H9 (cell line): ENCODE measurements around the gene STRADA. TPM values are rescaled to one million over a fixed set of nuclear protein-coding genes. Genes with fewer than 3 reads are reported as not detected.
A peak's percentile ranks its signal among the peaks of the same experiment; 100 is the strongest.

ENCODE experiments used
- DNase-seq: peaks from one replicate; pipeline ENCODE4 v3.0.0-alpha.2; 2017
- H2AFZ ChIP-seq: one replicate; pipeline ENCODE4 v1.6.1; 2013; ENCODE audit warnings: mild to moderate bottlenecking, low read length, control low read depth, moderate library complexity
- H2AK5ac ChIP-seq: 2 replicates; pipeline ENCODE4 v1.6.1; 2013; ENCODE audit warnings: low read length, control low read depth, mixed read lengths; ENCODE audit not compliant: insufficient read length
- H2BK120ac ChIP-seq: one replicate; pipeline ENCODE4 v1.6.1; 2013; ENCODE audit warnings: low read depth, mild to moderate bottlenecking, low read length, control low read depth, inconsistent platforms; ENCODE audit not compliant: poor library complexity, severe bottlenecking
- H2BK12ac ChIP-seq: 2 replicates; pipeline ENCODE4 v1.6.1; 2013; ENCODE audit warnings: low read length, control low read depth, mixed read lengths, low read depth; ENCODE audit not compliant: insufficient read length
- H2BK15ac ChIP-seq: 2 replicates; pipeline ENCODE4 v1.6.1; 2013; ENCODE audit warnings: low read depth, low read length, control low read depth
- H2BK20ac ChIP-seq: one replicate; pipeline ENCODE4 v1.6.1; 2013; ENCODE audit warnings: low read depth, mild to moderate bottlenecking, low read length, control low read depth, inconsistent platforms; ENCODE audit not compliant: poor library complexity, severe bottlenecking
- H2BK5ac ChIP-seq: 2 replicates; pipeline ENCODE4 v1.6.1; 2013; ENCODE audit warnings: low read length, control low read depth, mixed read lengths; ENCODE audit not compliant: insufficient read length
- H3K14ac ChIP-seq: 2 replicates; pipeline ENCODE4 v1.6.1; 2013; ENCODE audit warnings: low read length, control low read depth; ENCODE audit not compliant: insufficient read depth
- H3K18ac ChIP-seq: 2 replicates; pipeline ENCODE4 v1.6.1; 2013; ENCODE audit warnings: low read depth, mild to moderate bottlenecking, mixed read lengths, low read length, control low read depth; ENCODE audit not compliant: insufficient read length
- H3K23ac ChIP-seq: 2 replicates; pipeline ENCODE4 v1.6.1; 2013; ENCODE audit warnings: low read length, control low read depth, mixed read lengths, low read depth; ENCODE audit not compliant: insufficient read length
- H3K23me2 ChIP-seq: 2 replicates; pipeline ENCODE4 v1.6.1; 2013; ENCODE audit warnings: low read depth, mild to moderate bottlenecking, mixed read lengths, low read length, control low read depth; ENCODE audit not compliant: insufficient read length, poor library complexity, severe bottlenecking
- H3K27ac ChIP-seq: 2 replicates; pipeline ENCODE4 v1.5.1; 2013; ENCODE audit warnings: low read length, control low read depth, mixed read lengths, low read depth; ENCODE audit not compliant: insufficient read length
- H3K27me3 ChIP-seq: 2 replicates; pipeline ENCODE4 v1.6.1; 2013; ENCODE audit warnings: low read length, control low read depth, inconsistent platforms; ENCODE audit not compliant: insufficient read depth
- H3K4ac ChIP-seq: 2 replicates; pipeline ENCODE4 v1.6.1; 2013; ENCODE audit warnings: low read depth, mild to moderate bottlenecking, control low read depth, inconsistent platforms, low read length, moderate library complexity
- H3K4me1 ChIP-seq: 2 replicates; pipeline ENCODE4 v1.6.1; 2013; ENCODE audit warnings: low read length, control low read depth, inconsistent platforms; ENCODE audit not compliant: insufficient read depth
- H3K4me2 ChIP-seq: 2 replicates; pipeline ENCODE4 v1.6.1; 2013; ENCODE audit warnings: low read length, control low read depth, mixed read lengths; ENCODE audit not compliant: insufficient read length, insufficient read depth
- H3K56ac ChIP-seq: 2 replicates; pipeline ENCODE4 v1.6.1; 2013; ENCODE audit warnings: low read depth, mild to moderate bottlenecking, mixed read lengths, low read length, control low read depth; ENCODE audit not compliant: insufficient read length
- H3K79me1 ChIP-seq: 2 replicates; pipeline ENCODE4 v1.6.1; 2013; ENCODE audit warnings: low read depth, mild to moderate bottlenecking, moderate library complexity, low read length, control low read depth, inconsistent platforms; ENCODE audit not compliant: insufficient read depth, poor library complexity, severe bottlenecking
- H3K79me2 ChIP-seq: 2 replicates; pipeline ENCODE4 v1.6.1; 2013; ENCODE audit warnings: low read length, control low read depth, inconsistent platforms; ENCODE audit not compliant: insufficient read depth
- H3K9ac ChIP-seq: 2 replicates; pipeline ENCODE4 v1.6.1; 2013; ENCODE audit warnings: low read length, control low read depth, mixed read lengths; ENCODE audit not compliant: insufficient read length; ENCODE audit errors: extremely low read depth
- H3K9me3 ChIP-seq: one replicate; pipeline ENCODE4 v1.6.1; 2013; ENCODE audit warnings: low read depth, low read length, inconsistent platforms; ENCODE audit not compliant: control insufficient read depth
- H3T11ph ChIP-seq: one replicate; pipeline ENCODE4 v1.6.1; 2013; ENCODE audit warnings: mild to moderate bottlenecking, low read length, control low read depth, inconsistent platforms
- H4K20me1 ChIP-seq: one replicate; pipeline ENCODE4 v1.6.1; 2013; ENCODE audit not compliant: control insufficient read depth, insufficient read length, insufficient read depth
- H4K5ac ChIP-seq: 2 replicates; pipeline ENCODE4 v1.6.1; 2013; ENCODE audit warnings: low read depth, mild to moderate bottlenecking, mixed read lengths, low read length, control low read depth; ENCODE audit not compliant: insufficient read length
- H4K8ac ChIP-seq: replicated peaks from 2 replicates; pipeline ENCODE4 v1.6.1; 2013; ENCODE audit warnings: low read length, control low read depth, mixed read lengths, low read depth; ENCODE audit not compliant: insufficient read length
- H4K91ac ChIP-seq: 2 replicates; pipeline ENCODE4 v1.6.1; 2013; ENCODE audit warnings: low read depth, mild to moderate bottlenecking, moderate library complexity, mixed read lengths, low read length, control low read depth; ENCODE audit not compliant: insufficient read length
- H3K27ac Mint-ChIP-seq, 3 experiments: 2 replicates in 2 of 3; 3 replicates in 1 of 3; pipeline ENCODE4 v1.8.0; 2020 to 2021; ENCODE audit warnings: mixed read lengths in 3 of 3, mild to moderate bottlenecking in 1 of 3, moderate library complexity in 1 of 3
- H3K27me3 Mint-ChIP-seq: 2 replicates; pipeline ENCODE4 v1.8.0; 2021; ENCODE audit warnings: low read depth, mild to moderate bottlenecking, moderate library complexity, mixed read lengths
- H3K36me3 Mint-ChIP-seq, 3 experiments: 2 replicates in 2 of 3; 3 replicates in 1 of 3; pipeline ENCODE4 v1.8.0; 2020 to 2021; ENCODE audit warnings: low read depth in 3 of 3, mixed read lengths in 3 of 3; ENCODE audit not compliant: insufficient read depth in 1 of 3
- H3K4me1 Mint-ChIP-seq, 2 experiments: 2 replicates each; pipeline ENCODE4 v1.8.0; 2020; ENCODE audit warnings: mixed read lengths in 2 of 2
- H3K4me3 Mint-ChIP-seq, 2 experiments: 2 replicates in 1 of 2; 3 replicates in 1 of 2; pipeline ENCODE4 v1.8.0; 2020 to 2021; ENCODE audit warnings: mild to moderate bottlenecking in 2 of 2, mixed read lengths in 2 of 2, moderate library complexity in 1 of 2
- H3K9me3 Mint-ChIP-seq, 2 experiments: 2 replicates in 1 of 2; 3 replicates in 1 of 2; pipeline ENCODE4 v1.8.0; 2020; ENCODE audit warnings: mild to moderate bottlenecking in 2 of 2, mixed read lengths in 2 of 2, moderate library complexity in 1 of 2
- CTCF ChIP-seq: fragments of 200-600 bp; sonication (generic); conservative IDR thresholded peaks from 3 replicates; pipeline ENCODE4 v1.8.0; 2021; ENCODE audit warnings: antibody characterized with exemption, mild to moderate bottlenecking
- WGBS: extraction: QIAGEN DNeasy Blood & Tissue Kit; methylation state at CpG from one replicate; pipeline ENCODE4 v1.1.7; 2013; ENCODE audit warnings: missing lambda C conversion rate, low lambda C conversion rate, mixed read lengths; ENCODE audit not compliant: insufficient read length; ENCODE audit errors: extremely low coverage; 5-methylcytosine and 5-hydroxymethylcytosine counted together
- total RNA-seq: library from RNA; stranded (reverse); gene quantifications from 2 replicates; pipeline ENCODE4 v1.2.1, GENCODE V29; 2021

Gene STRADA
- total RNA-seq, 1 experiment from 2014 or later = 35.0 TPM

DNA sequence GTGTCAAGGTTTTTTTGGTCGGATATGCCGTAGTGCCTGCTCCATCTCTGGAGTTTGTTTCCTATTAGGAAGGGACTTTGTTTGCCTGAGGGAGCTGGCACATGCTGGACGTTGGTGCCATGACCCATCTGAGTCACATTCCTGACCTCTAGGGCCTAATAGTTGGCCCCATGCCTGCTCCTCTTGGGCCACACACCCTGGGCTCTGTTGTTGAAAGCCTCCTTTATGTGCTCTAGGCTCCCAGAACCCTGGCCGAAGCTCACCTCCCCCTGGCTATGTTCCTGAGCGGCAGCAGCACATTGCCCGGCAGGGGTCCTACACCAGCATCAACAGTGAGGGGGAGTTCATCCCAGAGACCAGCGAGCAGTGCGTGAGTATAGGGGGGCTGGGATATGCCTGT lies 60.1 kb downstream of the STRADA start:
- H2AK5ac ChIP-seq = no peak overlapping the region
- Mint-ChIP-seq H3K27ac (peak overlapping the region; percentile 25 to 75 (median 46); a peak in 3 of 7 replicates), H3K9me3 (no peaks in the 10 kb centered on the region), H3K4me3 (no peak overlapping the region), H3K4me1 (peaks cover 14 to 15% of the 10 kb centered on the region in 2 experiments), H3K27me3 (no peaks in the 10 kb centered on the region), H3K36me3 (peaks cover 0 to 3% (median 0%) of the 10 kb centered on the region in 3 experiments; a peak in 4 of 7 replicates)
- no peaks in the 10 kb centered on the region for H3K79me2 ChIP-seq
- no peak overlapping the region for H3K27ac ChIP-seq
- no peak overlapping the region for H3K14ac ChIP-seq
- no peak overlapping the region for H4K91ac ChIP-seq
- DNase-seq = no peak
- no peak overlapping the region for H3K4me2 ChIP-seq
- H2BK12ac ChIP-seq = no peak overlapping the region
- H3K23ac ChIP-seq = no peak overlapping the region
- no CpG with 5 or more reads among the region's 8 CpGs for WGBS
- H3K79me1 ChIP-seq = no peaks in the 10 kb centered on the region
- H3K4ac ChIP-seq = no peak overlapping the region
- H2BK120ac ChIP-seq = no peak overlapping the region
- no peak overlapping the region for H3K9ac ChIP-seq
- no peaks in the 10 kb centered on the region for H3K4me1 ChIP-seq
- H2BK20ac ChIP-seq = no peak overlapping the region
- H2BK5ac ChIP-seq = no peak overlapping the region
- no peak overlapping the region for H4K5ac ChIP-seq
- no peaks in the 10 kb centered on the region for H4K20me1 ChIP-seq
- no peaks in the 10 kb centered on the region for H3K23me2 ChIP-seq
- no peak overlapping the region for H2BK15ac ChIP-seq
- TF ChIP-seq CTCF = no peak
- H4K8ac ChIP-seq = no peak overlapping the region
- H3K9me3 ChIP-seq = no peaks in the 10 kb centered on the region
- no peak overlapping the region for H3T11ph ChIP-seq
- H3K18ac ChIP-seq = no peak overlapping the region
- no peak overlapping the region for H2AFZ ChIP-seq
- H3K27me3 ChIP-seq = no peaks in the 10 kb centered on the region
- H3K56ac ChIP-seq = no peak overlapping the region
